ENCODE results near the gene FCHO1. TPM values are rescaled to one million over a fixed set of nuclear protein-coding genes. Genes with fewer than 3 reads are reported as not detected.
"Not testable (repeated sequence)": the region's sequence is repeated elsewhere in the genome, so short reads cannot be mapped to it uniquely, and the experiment has no call there.

FCHO1 gene
- total RNA-seq, 2 experiments from 2014 or later = 36.9 to 38.3 TPM

- ChIA-PET CTCF (no interaction called here), POLR2A (interaction anchor here (1.5 kb wide), 1 partner anchor 153 kb away, joined by 3 read pairs; the partner anchor contains the start of gene CCDC124)
- intact Hi-C loops (cut with micrococcal nuclease) = no loop called here
- ATAC-seq (no peak), DNase-seq (no peak)
- no peak for TF ChIP-seq CTCF (IDR thresholded peaks at IDR 0.05)
- H3K4me1 Mint-ChIP-seq (ENCODE audit: low read depth) = peaks cover 29% of the 10 kb centered on the region
- H3K27ac Mint-ChIP-seq = peak overlapping the region; percentile 59
- H3K4me3 Mint-ChIP-seq = no peak overlapping the region
- peaks cover 32% of the 10 kb centered on the region for H3K36me3 Mint-ChIP-seq (ENCODE audit: low read depth)
- H3K9me3 Mint-ChIP-seq = no peaks in the 10 kb centered on the region
- H3K27me3 Mint-ChIP-seq = no peaks in the 10 kb centered on the region
Observed at GRCh38 chr19:17778968-17779929, 28.0 kb downstream of the FCHO1 start.

- H3K36me3 Mint-ChIP-seq (ENCODE audit: low read depth) = peaks cover 27% of the 10 kb centered on the region
- POLR2A ChIA-PET = interaction anchor here (0.9 kb wide), 1 partner anchor 52 kb away, joined by 3 read pairs; no protein-coding TSS in a partner anchor
- no peaks in the 10 kb centered on the region for H3K9me3 Mint-ChIP-seq
- ATAC-seq = no peak
- peaks cover 21% of the 10 kb centered on the region for H3K4me1 Mint-ChIP-seq (ENCODE audit: low read depth)
- CTCF ChIA-PET = no interaction called here
- intact Hi-C loops (cut with micrococcal nuclease) = loop anchor here (5.0 kb wide), 1 partner anchor 78 kb away; no protein-coding TSS in a partner anchor
- no peaks in the 10 kb centered on the region for H3K27me3 Mint-ChIP-seq
- no peak overlapping the region for H3K27ac Mint-ChIP-seq
- no peak for DNase-seq
- H3K4me3 Mint-ChIP-seq = no peak overlapping the region
- no peak for TF ChIP-seq CTCF (IDR thresholded peaks at IDR 0.05)
Observed at GRCh38 chr19:17780781-17781180, 29.5 kb downstream of the FCHO1 start.

- peaks cover 21% of the 10 kb centered on the region for H3K36me3 Mint-ChIP-seq (ENCODE audit: low read depth)
- intact Hi-C loops (cut with micrococcal nuclease) = loop anchor here (5.0 kb wide), 1 partner anchor 81 kb away; no protein-coding TSS in a partner anchor
- ChIA-PET POLR2A (interaction anchor here (1.2 kb wide), 1 partner anchor 11 kb away, joined by 3 read pairs; the partner anchor contains the start of gene B3GNT3), CTCF (interaction anchor here (0.8 to 2.7 kb wide), 16 partner anchors 11 to 124 kb away, joined by 3 to 12 read pairs (median 4); partner anchors contain the start of genes JAK3 and RPL18A)
- not testable (repeated sequence) for H3K9me3 Mint-ChIP-seq; H3K27me3 Mint-ChIP-seq; H3K27ac Mint-ChIP-seq; ATAC-seq; H3K4me1 Mint-ChIP-seq (ENCODE audit: low read depth); H3K4me3 Mint-ChIP-seq; DNase-seq
Observed at GRCh38 chr19:17783721-17784120, 32.4 kb downstream of the FCHO1 start.

- CTCF ChIA-PET = interaction anchor here (0.5 to 2.7 kb wide), 19 partner anchors 12 to 209 kb away, joined by 3 to 12 read pairs (median 4); partner anchors contain the start of genes FCHO1, JAK3 and RPL18A
- Mint-ChIP-seq H3K27ac (no peak overlapping the region), H3K36me3 (ENCODE audit: low read depth) (peaks cover 22% of the 10 kb centered on the region), H3K27me3 (no peaks in the 10 kb centered on the region), H3K4me1 (ENCODE audit: low read depth) (peaks cover 3% of the 10 kb centered on the region), H3K9me3 (no peaks in the 10 kb centered on the region), H3K4me3 (no peak overlapping the region)
- TF ChIP-seq CTCF (IDR thresholded peaks at IDR 0.05) = peak; percentile 91
- POLR2A ChIA-PET = interaction anchor here (0.6 to 1.2 kb wide), 3 partner anchors 10 to 70 kb away, joined by 3 read pairs; partner anchors contain the start of gene B3GNT3
- ATAC-seq (peak; percentile 84), DNase-seq (peak; percentile 89)
- intact Hi-C loops (cut with micrococcal nuclease) = loop anchor here (5.0 kb wide), 1 partner anchor 82 kb away; no protein-coding TSS in a partner anchor
Observed at GRCh38 chr19:17784201-17785008, 33.1 kb downstream of the FCHO1 start.

GRCh38 chr19:17787274-17787913 is 36.1 kb downstream of the FCHO1 start:
- peaks cover 19% of the 10 kb centered on the region for H3K36me3 Mint-ChIP-seq (ENCODE audit: low read depth)
- ChIA-PET CTCF (no interaction called here), POLR2A (no interaction called here)
- intact Hi-C loops (cut with micrococcal nuclease) = no loop called here
- H3K4me3 Mint-ChIP-seq = no peak overlapping the region
- no peak for TF ChIP-seq CTCF (IDR thresholded peaks at IDR 0.05)
- DNase-seq = no peak
- peaks cover 10% of the 10 kb centered on the region for H3K4me1 Mint-ChIP-seq (ENCODE audit: low read depth)
- no peak overlapping the region for H3K27ac Mint-ChIP-seq
- no peaks in the 10 kb centered on the region for H3K9me3 Mint-ChIP-seq
- H3K27me3 Mint-ChIP-seq = no peaks in the 10 kb centered on the region
- ATAC-seq = no peak

Measured in activated CD8-positive, alpha-beta T cell treated with anti-CD3 and anti-CD28 coated beads for 36 hours (primary cell).